WTC11 (cell line): ENCODE measurements around the gene SRPK1. TPM values are rescaled to one million over a fixed set of nuclear protein-coding genes. Genes with fewer than 3 reads are reported as not detected.

Source experiments
- ATAC-seq: fragments of 200-7000 bp; cut with Tn5 transposase; 2 replicates; pipeline ENCODE4 v1.10.0; 2021; ENCODE audit warnings: mild to moderate bottlenecking, moderate library complexity
- CTCF ChIA-PET: fragments of 300-600 bp; sonication (Branson Sonifier 250); formaldehyde crosslinking; loops from one replicate; lab custom pipeline; 2021; ENCODE audit warnings: antibody characterized with exemption; lab: Charles Lee
- POLR2A ChIA-PET: fragments of 350-600 bp; sonication (Branson Sonifier 250); formaldehyde crosslinking; loops from one replicate; lab custom pipeline; 2021; ENCODE audit warnings: antibody characterized with exemption; lab: Charles Lee
- DNase-seq: peaks from one replicate; pipeline ENCODE4 v3.0.0; 2021; ENCODE audit warnings: low spot score
- H3K27ac Mint-ChIP-seq: 2 replicates; pipeline ENCODE4 v1.8.0; 2021; ENCODE audit warnings: mixed read lengths
- H3K27me3 Mint-ChIP-seq: 2 replicates; pipeline ENCODE4 v1.8.0; 2021; ENCODE audit warnings: low read depth, mild to moderate bottlenecking, moderate library complexity, mixed read lengths
- H3K36me3 Mint-ChIP-seq: 2 replicates; pipeline ENCODE4 v1.8.0; 2021; ENCODE audit warnings: mixed read lengths
- H3K4me1 Mint-ChIP-seq: 2 replicates; pipeline ENCODE4 v1.8.0; 2022; ENCODE audit warnings: mixed read lengths
- H3K4me3 Mint-ChIP-seq: 2 replicates; pipeline ENCODE4 v1.8.0; 2021; ENCODE audit warnings: mild to moderate bottlenecking, moderate library complexity, mixed read lengths
- H3K9me3 Mint-ChIP-seq: 2 replicates; pipeline ENCODE4 v1.8.0; 2021; ENCODE audit warnings: mixed read lengths
- AR ChIP-seq: fragments of 250-450 bp; sonication (Bioruptor Pico); IDR thresholded peaks from 2 replicates; pipeline ENCODE4 v1.9.0; 2021; ENCODE audit warnings: mild to moderate bottlenecking
- CBFB ChIP-seq: sonication (generic); formaldehyde crosslinking; IDR thresholded peaks from 2 replicates; pipeline ENCODE4 v1.8.1; 2022; ENCODE audit warnings: mild to moderate bottlenecking, low read depth, missing genetic modification reagents
- ETV6 ChIP-seq: sonication (generic); formaldehyde crosslinking; IDR thresholded peaks from 2 replicates; pipeline ENCODE4 v1.8.1; 2022; ENCODE audit warnings: mild to moderate bottlenecking, missing genetic modification reagents
- GABPB1 ChIP-seq: sonication (generic); formaldehyde crosslinking; IDR thresholded peaks from 2 replicates; pipeline ENCODE4 v1.8.1; 2023; ENCODE audit warnings: mild to moderate bottlenecking, missing genetic modification reagents
- NR2C2 ChIP-seq: sonication (generic); formaldehyde crosslinking; IDR thresholded peaks from 2 replicates; pipeline ENCODE4 v1.8.0; 2022; ENCODE audit warnings: mild to moderate bottlenecking, missing genetic modification reagents
- NR3C1 ChIP-seq: sonication (generic); formaldehyde crosslinking; conservative IDR thresholded peaks from 2 replicates; pipeline ENCODE4 v1.8.1; 2023; ENCODE audit warnings: low read depth, mild to moderate bottlenecking, missing genetic modification reagents
- PREB ChIP-seq: sonication (generic); formaldehyde crosslinking; IDR thresholded peaks from 2 replicates; pipeline ENCODE4 v1.8.1; 2022; ENCODE audit warnings: mild to moderate bottlenecking, missing genetic modification reagents, moderate library complexity, borderline replicate concordance
- PRRX2 ChIP-seq: fragments of 250-450 bp; sonication (Bioruptor Pico); IDR thresholded peaks from 2 replicates; pipeline ENCODE4 v1.8.0; 2021; ENCODE audit warnings: mild to moderate bottlenecking
- RORB ChIP-seq: fragments of 250-450 bp; sonication (Bioruptor Pico); IDR thresholded peaks from 2 replicates; pipeline ENCODE4 v1.9.0; 2021; ENCODE audit warnings: mild to moderate bottlenecking
- SMAD3 ChIP-seq: sonication (generic); formaldehyde crosslinking; IDR thresholded peaks from 2 replicates; pipeline ENCODE4 v1.8.0; 2022; ENCODE audit warnings: missing genetic modification reagents, mild to moderate bottlenecking, borderline replicate concordance
- SOX15 ChIP-seq: fragments of 250-450 bp; sonication (Bioruptor Pico); IDR thresholded peaks from 2 replicates; pipeline ENCODE4 v1.9.0; 2021; ENCODE audit warnings: mild to moderate bottlenecking
- ZBTB21 ChIP-seq: sonication (generic); formaldehyde crosslinking; IDR thresholded peaks from 2 replicates; pipeline ENCODE4 v1.8.1; 2023; ENCODE audit warnings: mild to moderate bottlenecking, missing genetic modification reagents, borderline replicate concordance
- ZBTB43 ChIP-seq: sonication (generic); formaldehyde crosslinking; IDR thresholded peaks from 2 replicates; pipeline ENCODE4 v1.8.1; 2023; ENCODE audit warnings: mild to moderate bottlenecking, missing genetic modification reagents
- ZNF263 ChIP-seq: sonication (generic); formaldehyde crosslinking; IDR thresholded peaks from 2 replicates; pipeline ENCODE4 v1.8.1; 2022; ENCODE audit warnings: low read depth, mild to moderate bottlenecking, moderate library complexity, missing genetic modification reagents
- ZNF671 ChIP-seq: fragments of 250-450 bp; sonication (Bioruptor Pico); IDR thresholded peaks from 2 replicates; pipeline ENCODE4 v1.8.0; 2021; ENCODE audit warnings: mild to moderate bottlenecking
- total RNA-seq: library from RNA; stranded (reverse); gene quantifications from 3 replicates; pipeline ENCODE4 v1.2.3, GENCODE V29; 2021
- TF ChIP-seq, protein P1 (sequence below): sonication (generic); formaldehyde crosslinking; IDR thresholded peaks from 2 replicates; pipeline ENCODE4 v1.8.1; 2022; ENCODE audit warnings: mild to moderate bottlenecking, moderate library complexity, missing genetic modification reagents
- TF ChIP-seq, protein P2 (sequence below): sonication (generic); formaldehyde crosslinking; IDR thresholded peaks from 2 replicates; pipeline ENCODE4 v1.8.0; 2022; ENCODE audit warnings: mild to moderate bottlenecking, missing genetic modification reagents
- TF ChIP-seq, protein P3 (sequence below): fragments of 250-450 bp; sonication (Bioruptor Pico); IDR thresholded peaks from 2 replicates; pipeline ENCODE4 v1.9.0; 2021; ENCODE audit warnings: mild to moderate bottlenecking
- TF ChIP-seq, protein P4 (sequence below): sonication (generic); formaldehyde crosslinking; IDR thresholded peaks from 2 replicates; pipeline ENCODE4 v1.8.0; 2022; ENCODE audit warnings: missing genetic modification reagents
- TF ChIP-seq, protein P5 (sequence below): sonication (generic); formaldehyde crosslinking; IDR thresholded peaks from 2 replicates; pipeline ENCODE4 v1.8.1; 2023; ENCODE audit warnings: mild to moderate bottlenecking, missing genetic modification reagents, moderate library complexity

The SRPK1 gene
- total RNA-seq, 1 experiment from 2014 or later = 100.0 TPM

- TF ChIP-seq PRRX2 (CRISPR knock-in tag) = no peak
- TF ChIP-seq SMAD3 = no peak
- TF ChIP-seq GABPB1 (CRISPR knock-in tag) = no peak
- TF ChIP-seq, protein P1, sequence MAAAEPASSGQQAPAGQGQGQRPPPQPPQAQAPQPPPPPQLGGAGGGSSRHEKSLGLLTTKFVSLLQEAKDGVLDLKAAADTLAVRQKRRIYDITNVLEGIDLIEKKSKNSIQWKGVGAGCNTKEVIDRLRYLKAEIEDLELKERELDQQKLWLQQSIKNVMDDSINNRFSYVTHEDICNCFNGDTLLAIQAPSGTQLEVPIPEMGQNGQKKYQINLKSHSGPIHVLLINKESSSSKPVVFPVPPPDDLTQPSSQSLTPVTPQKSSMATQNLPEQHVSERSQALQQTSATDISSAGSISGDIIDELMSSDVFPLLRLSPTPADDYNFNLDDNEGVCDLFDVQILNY (CRISPR knock-in tag) = no peak
- no peak for TF ChIP-seq SOX15
- TF ChIP-seq, protein P2, sequence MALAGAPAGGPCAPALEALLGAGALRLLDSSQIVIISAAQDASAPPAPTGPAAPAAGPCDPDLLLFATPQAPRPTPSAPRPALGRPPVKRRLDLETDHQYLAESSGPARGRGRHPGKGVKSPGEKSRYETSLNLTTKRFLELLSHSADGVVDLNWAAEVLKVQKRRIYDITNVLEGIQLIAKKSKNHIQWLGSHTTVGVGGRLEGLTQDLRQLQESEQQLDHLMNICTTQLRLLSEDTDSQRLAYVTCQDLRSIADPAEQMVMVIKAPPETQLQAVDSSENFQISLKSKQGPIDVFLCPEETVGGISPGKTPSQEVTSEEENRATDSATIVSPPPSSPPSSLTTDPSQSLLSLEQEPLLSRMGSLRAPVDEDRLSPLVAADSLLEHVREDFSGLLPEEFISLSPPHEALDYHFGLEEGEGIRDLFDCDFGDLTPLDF (CRISPR knock-in tag) = no peak
- TF ChIP-seq, protein P3, sequence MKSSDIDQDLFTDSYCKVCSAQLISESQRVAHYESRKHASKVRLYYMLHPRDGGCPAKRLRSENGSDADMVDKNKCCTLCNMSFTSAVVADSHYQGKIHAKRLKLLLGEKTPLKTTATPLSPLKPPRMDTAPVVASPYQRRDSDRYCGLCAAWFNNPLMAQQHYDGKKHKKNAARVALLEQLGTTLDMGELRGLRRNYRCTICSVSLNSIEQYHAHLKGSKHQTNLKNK (CRISPR knock-in tag) = no peak
These were observed 26.1 kb downstream of the SRPK1 start (continued) for GRCh38 chr6:35894776-35895175.

DNA sequence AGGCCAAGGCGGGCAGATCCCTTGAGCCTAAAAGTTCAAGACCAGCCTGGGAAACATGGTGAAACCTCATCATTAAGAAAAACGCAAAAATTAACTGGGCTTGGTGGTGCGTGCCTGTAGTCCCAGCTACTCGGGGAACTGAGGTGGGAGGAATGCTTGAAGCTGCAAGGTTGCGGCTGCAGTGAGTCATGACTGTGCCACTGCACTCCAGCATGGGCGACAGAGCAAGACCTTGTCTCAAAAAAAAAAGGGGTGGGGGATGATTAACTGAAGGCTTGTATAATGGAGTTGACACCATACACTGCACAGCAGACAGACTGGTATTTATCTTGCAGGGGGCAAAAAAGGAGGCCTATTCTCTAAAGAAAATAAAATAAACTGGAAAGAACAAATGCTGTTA lies 27.7 kb downstream of the SRPK1 start:
- DNase-seq = no peak
- ChIA-PET POLR2A (no interaction called here), CTCF (no interaction called here)
- Mint-ChIP-seq H3K4me3 (no peak overlapping the region), H3K27me3 (no peaks in the 10 kb centered on the region), H3K27ac (peak overlapping the region; percentile 58), H3K4me1 (peaks cover 26% of the 10 kb centered on the region), H3K36me3 (peaks cover 22% of the 10 kb centered on the region), H3K9me3 (no peaks in the 10 kb centered on the region)
- ATAC-seq = no peak
- TF ChIP-seq, protein P1 (CRISPR knock-in tag) = no peak
- TF ChIP-seq, protein P2 (CRISPR knock-in tag) = no peak
- TF ChIP-seq ZBTB43 (CRISPR knock-in tag) (no peak), RORB (CRISPR knock-in tag) (no peak), ZNF263 (CRISPR knock-in tag) (no peak), ETV6 (CRISPR knock-in tag) (no peak), ZBTB21 (CRISPR knock-in tag) (no peak), CBFB (CRISPR knock-in tag) (no peak), AR (CRISPR knock-in tag) (no peak), NR2C2 (CRISPR knock-in tag) (no peak), ZNF671 (no peak), PREB (CRISPR knock-in tag) (no peak), NR3C1 (CRISPR knock-in tag) (no peak), GABPB1 (CRISPR knock-in tag) (no peak)
- TF ChIP-seq, protein P4, sequence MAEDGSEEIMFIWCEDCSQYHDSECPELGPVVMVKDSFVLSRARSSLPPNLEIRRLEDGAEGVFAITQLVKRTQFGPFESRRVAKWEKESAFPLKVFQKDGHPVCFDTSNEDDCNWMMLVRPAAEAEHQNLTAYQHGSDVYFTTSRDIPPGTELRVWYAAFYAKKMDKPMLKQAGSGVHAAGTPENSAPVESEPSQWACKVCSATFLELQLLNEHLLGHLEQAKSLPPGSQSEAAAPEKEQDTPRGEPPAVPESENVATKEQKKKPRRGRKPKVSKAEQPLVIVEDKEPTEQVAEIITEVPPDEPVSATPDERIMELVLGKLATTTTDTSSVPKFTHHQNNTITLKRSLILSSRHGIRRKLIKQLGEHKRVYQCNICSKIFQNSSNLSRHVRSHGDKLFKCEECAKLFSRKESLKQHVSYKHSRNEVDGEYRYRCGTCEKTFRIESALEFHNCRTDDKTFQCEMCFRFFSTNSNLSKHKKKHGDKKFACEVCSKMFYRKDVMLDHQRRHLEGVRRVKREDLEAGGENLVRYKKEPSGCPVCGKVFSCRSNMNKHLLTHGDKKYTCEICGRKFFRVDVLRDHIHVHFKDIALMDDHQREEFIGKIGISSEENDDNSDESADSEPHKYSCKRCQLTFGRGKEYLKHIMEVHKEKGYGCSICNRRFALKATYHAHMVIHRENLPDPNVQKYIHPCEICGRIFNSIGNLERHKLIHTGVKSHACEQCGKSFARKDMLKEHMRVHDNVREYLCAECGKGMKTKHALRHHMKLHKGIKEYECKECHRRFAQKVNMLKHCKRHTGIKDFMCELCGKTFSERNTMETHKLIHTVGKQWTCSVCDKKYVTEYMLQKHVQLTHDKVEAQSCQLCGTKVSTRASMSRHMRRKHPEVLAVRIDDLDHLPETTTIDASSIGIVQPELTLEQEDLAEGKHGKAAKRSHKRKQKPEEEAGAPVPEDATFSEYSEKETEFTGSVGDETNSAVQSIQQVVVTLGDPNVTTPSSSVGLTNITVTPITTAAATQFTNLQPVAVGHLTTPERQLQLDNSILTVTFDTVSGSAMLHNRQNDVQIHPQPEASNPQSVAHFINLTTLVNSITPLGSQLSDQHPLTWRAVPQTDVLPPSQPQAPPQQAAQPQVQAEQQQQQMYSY (CRISPR knock-in tag) = no peak
- TF ChIP-seq, protein P5, sequence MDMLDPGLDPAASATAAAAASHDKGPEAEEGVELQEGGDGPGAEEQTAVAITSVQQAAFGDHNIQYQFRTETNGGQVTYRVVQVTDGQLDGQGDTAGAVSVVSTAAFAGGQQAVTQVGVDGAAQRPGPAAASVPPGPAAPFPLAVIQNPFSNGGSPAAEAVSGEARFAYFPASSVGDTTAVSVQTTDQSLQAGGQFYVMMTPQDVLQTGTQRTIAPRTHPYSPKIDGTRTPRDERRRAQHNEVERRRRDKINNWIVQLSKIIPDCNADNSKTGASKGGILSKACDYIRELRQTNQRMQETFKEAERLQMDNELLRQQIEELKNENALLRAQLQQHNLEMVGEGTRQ = no peak
